Ovary (tissue), 9 donors: Measurements from ENCODE around the gene CEBPE. TPM values are rescaled to one million over a fixed set of nuclear protein-coding genes. Genes with fewer than 3 reads are reported as not detected.

Experiments used
- DNase-seq, 5 donors: peaks; one replicate each; pipeline ENCODE4 v3.0.0-alpha.2; 2019 to 2020
- H3K27ac ChIP-seq, 2 donors: fragments of 200-600 bp; one replicate each; pipeline versions ENCODE4 v1.5.1 to v1.8.0; 2019 to 2022
- H3K27me3 ChIP-seq: fragments of 200-600 bp; one replicate; pipeline ENCODE4 v1.8.0; 2022
- H3K36me3 ChIP-seq: fragments of 200-600 bp; sonication (generic); one replicate; pipeline ENCODE4 v1.5.1; 2019
- H3K4me1 ChIP-seq: one replicate; pipeline ENCODE4 v1.8.1; 2013; ENCODE audit warnings: mild to moderate bottlenecking, moderate library complexity; ENCODE audit not compliant: insufficient read depth
- H3K4me3 ChIP-seq: fragments of 200-600 bp; sonication (generic); one replicate; pipeline ENCODE4 v1.5.1; 2017
- H3K9me3 ChIP-seq, 2 donors: fragments of 200-600 bp in 1 of 2; sonication (generic) in 1 of 2; one replicate each; pipeline versions ENCODE4 v1.5.1 to v1.8.1; 2013 to 2019; ENCODE audit warnings: mild to moderate bottlenecking in 1 of 2, moderate library complexity in 1 of 2
- CTCF ChIP-seq, 3 donors: fragments of 450-650 bp in 2 of 3; fragments of 200-600 bp in 1 of 3; IDR thresholded peaks; one replicate each; pipeline versions ENCODE4 v1.5.1 to v1.8.0; 2016 to 2022; ENCODE audit warnings: antibody characterized with exemption in 3 of 3, mild to moderate bottlenecking in 1 of 3
- EP300 ChIP-seq: sonication (generic); formaldehyde crosslinking; IDR thresholded peaks from one replicate; pipeline ENCODE4 v1.6.1; 2017; ENCODE audit warnings: antibody characterized with exemption
- POLR2A ChIP-seq: fragments of 450-650 bp; IDR thresholded peaks from one replicate; pipeline ENCODE4 v1.6.1; 2017; ENCODE audit warnings: antibody characterized with exemption, mild to moderate bottlenecking, moderate library complexity
- WGBS, 3 donors: extraction: QIAGEN DNeasy Blood & Tissue Kit in 1 of 3; methylation state at CpG; one replicate each; pipeline versions ENCODE4 v1.1.5 to v1.1.7; 2013 to 2017; 5-methylcytosine and 5-hydroxymethylcytosine counted together
- intact Hi-C, 4 donors: fragments of 100-400 bp; cut with DNase I; formaldehyde crosslinking; loops; one replicate each; pipeline versions ENCODE4 v1.11.0 to v1.15.1; 2022 to 2023
- polyA plus RNA-seq, 2 donors: library from polyadenylated mRNA; stranded (reverse); fragments of 200-250 nt in 1 of 2; fragments of 350-450 nt in 1 of 2; fragmentation: Illumina TruSeq in 1 of 2; extraction: RNeasy Lipid Tissue Mini Kit (QIAGEN cat#74804) in 1 of 2; gene quantifications; one replicate each; pipeline ENCODE4 v1.2.3, GENCODE V29; 2013 to 2014
- total RNA-seq, 7 donors: library from RNA; depleted of rRNA in 2 of 7; stranded (reverse); fragments of >200 nt in 2 of 7; fragmentation: NEBNext Ultra II Directional in 3 of 7; extraction: Animal tissue kit (Norgen Biotek cat#: 25700) in 3 of 7; gene quantifications; one replicate each; pipeline versions ENCODE4 v1.1.0 to v1.2.4, GENCODE V29; 2016 to 2023
- donor health status: DM: no; HTN: no; CAD: no; lungs with moderate emphysema.
- donor health status: DM: no; HTN: no; CAD: no.
- donor health status: Bipolar disorder and iron deficiency.
- donor health status: DM: yes; HTN: yes; CAD: no.
- donor health status: DM: no; HTN: no; CAD: no.
- donor health status: DM: yes; HTN: yes; CAD: no.

CEBPE gene
- total and polyA plus RNA-seq, 9 donors: 0.04 TPM; not detected in 8

- no peak overlapping the region for H3K27ac ChIP-seq
- H3K9me3 ChIP-seq: no peaks in the 10 kb centered on the region
- H3K27me3 ChIP-seq: no peaks in the 10 kb centered on the region
- H3K4me3 ChIP-seq: no peak overlapping the region
- DNase-seq: no peak
- H3K4me1 ChIP-seq: no peaks in the 10 kb centered on the region
- intact Hi-C loops: no loop called here
- TF ChIP-seq POLR2A (no peak), EP300 (no peak), CTCF (IDR thresholded peaks at IDR 0.05) (no peak)
- H3K36me3 ChIP-seq: no peaks in the 10 kb centered on the region
Observed at GRCh38 chr14:23106747-23107045, 12.4 kb downstream of the CEBPE start.

GRCh38 chr14:23105348-23105824 is 13.7 kb downstream of the CEBPE start:
- Histone ChIP-seq H3K27me3 (no peaks in the 10 kb centered on the region), H3K9me3 (no peaks in the 10 kb centered on the region), H3K4me1 (no peaks in the 10 kb centered on the region), H3K36me3 (no peaks in the 10 kb centered on the region), H3K4me3 (no peak overlapping the region), H3K27ac (no peak overlapping the region)
- DNase-seq: no peak
- TF ChIP-seq POLR2A: no peak
- no peak for TF ChIP-seq EP300
- no peak for TF ChIP-seq CTCF (IDR thresholded peaks at IDR 0.05)
- WGBS, 3 donors: 84 to 94% (median 89%) methylated on average over 4 of the region's 4 CpGs
- intact Hi-C loops: no loop called here

GRCh38 chr14:23104591-23105347 is 14.3 kb downstream of the CEBPE start, which contains the start of gene CIROP:
CIROP (minus strand) TSS chr14:23104989; CDS start chr14:23104920, 69 bp downstream.
- Histone ChIP-seq H3K4me3 (no peak within 1 kb of the TSS), H3K36me3 (no peaks in the 10 kb centered on the region), H3K27ac (no peak within 1 kb of the TSS), H3K27me3 (no peaks in the 10 kb centered on the region), H3K9me3 (no peaks in the 10 kb centered on the region), H3K4me1 (no peaks in the 10 kb centered on the region)
- 58 to 65% (median 61%) methylated on average over 11 of the region's 11 CpGs for WGBS, 3 donors
- TF ChIP-seq POLR2A (no peak), EP300 (no peak), CTCF (IDR thresholded peaks at IDR 0.05) (no peak)
- intact Hi-C loops: no loop called here
- no peak for DNase-seq

GRCh38 chr14:23104070-23104590 is 14.9 kb downstream of the CEBPE start:
- no peak overlapping the region for H3K4me3 ChIP-seq
- H3K27me3 ChIP-seq: no peaks in the 10 kb centered on the region
- no peak overlapping the region for H3K27ac ChIP-seq
- TF ChIP-seq CTCF (IDR thresholded peaks at IDR 0.05): no peak
- no peak for TF ChIP-seq EP300
- no peak for TF ChIP-seq POLR2A
- no peaks in the 10 kb centered on the region for H3K4me1 ChIP-seq
- 78 to 82% (median 79%) methylated on average over 6 of the region's 6 CpGs for WGBS, 3 donors
- intact Hi-C loops: no loop called here
- H3K36me3 ChIP-seq: no peaks in the 10 kb centered on the region
- no peaks in the 10 kb centered on the region for H3K9me3 ChIP-seq
- DNase-seq: no peak
